ENCODE data around the gene SCLY.

- TF ChIP-seq POLR2A (IDR thresholded peaks at IDR 0.05; ENCODE audit: borderline replicate concordance, extremely low read depth, insufficient read depth, insufficient read length) (no peak), CTCF (IDR thresholded peaks at IDR 0.05 in 2 of 3, conservative IDR thresholded peaks at IDR 0.05 in 1 of 3; ENCODE audit: borderline replicate concordance in 1 of 3, insufficient read depth in 1 of 3, low read depth in 2 of 3, low read length in 2 of 3) (no peak), MAX (IDR thresholded peaks at IDR 0.05) (no peak), EZH2 (IDR thresholded peaks at IDR 0.05) (no peak), ZFX (IDR thresholded peaks at IDR 0.05) (no peak), REST (IDR thresholded peaks at IDR 0.05; ENCODE audit: low read depth) (no peak), TCF7L2 (IDR thresholded peaks at IDR 0.05; ENCODE audit: borderline replicate concordance, extremely low read depth, insufficient read depth, insufficient read length) (no peak), ZNF274 (IDR thresholded peaks at IDR 0.05; ENCODE audit: low read depth, low read length) (no peak), SIN3A (IDR thresholded peaks at IDR 0.05; ENCODE audit: low read depth) (no peak), ZBTB33 (IDR thresholded peaks at IDR 0.05; ENCODE audit: extremely low read depth, insufficient replicate concordance, low read length) (no peak), ATF3 (IDR thresholded peaks at IDR 0.05) (no peak), CEBPB (IDR thresholded peaks at IDR 0.05; ENCODE audit: low read depth) (no peak), RAD21 (IDR thresholded peaks at IDR 0.05; ENCODE audit: low read depth) (no peak)
These were observed 28.0 kb upstream of the SCLY start for GRCh38 chr2:238032755-238033337.
